ENCODE measurements around the gene ARHGAP12.

ARHGAP12 gene

DNA sequence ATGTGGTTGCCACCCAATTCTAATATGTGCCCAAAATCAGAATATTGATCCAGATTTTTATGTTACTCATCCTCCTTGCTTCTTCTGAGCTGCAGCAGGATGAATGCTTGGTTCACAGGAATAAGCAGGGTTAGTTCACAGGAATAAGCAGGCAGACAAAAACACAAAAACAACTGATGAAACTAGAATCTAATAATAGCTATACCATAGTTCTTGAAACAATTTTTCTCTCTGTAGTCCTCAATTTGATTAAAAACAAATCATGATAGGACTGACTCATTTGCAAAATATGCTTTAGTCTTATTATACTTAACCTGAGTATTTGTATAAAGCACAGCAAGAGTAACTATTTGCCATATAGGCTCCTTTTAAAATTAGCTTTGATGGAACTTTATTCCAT lies 24.4 kb upstream of the ARHGAP12 start:
- Histone ChIP-seq H3K4me3 (no peak overlapping the region), H3K27ac (no peak overlapping the region)

GRCh38 chr10:31952066-31952465 lies 23.4 kb upstream of the ARHGAP12 start:
- Histone ChIP-seq H3K27ac (no peak overlapping the region), H3K4me3 (no peak overlapping the region)

GRCh38 chr10:31949266-31949665 lies 20.6 kb upstream of the ARHGAP12 start:
- Histone ChIP-seq H3K27ac (no peak overlapping the region), H3K4me3 (no peak overlapping the region)

- no peak overlapping the region for H3K4me3 ChIP-seq
- peak overlapping the region in 9 of 21 experiments; percentile 5 to 61 (median 22) for H3K27ac ChIP-seq
Measured at GRCh38 chr10:31948021-31948420, 19.4 kb upstream of the ARHGAP12 start.

- H3K27ac ChIP-seq, result peak overlapping the region in 8 of 21 experiments; percentile 5 to 61 (median 21)
- H3K4me3 ChIP-seq, result no peak overlapping the region
Measured at GRCh38 chr10:31947144-31947926, 18.7 kb upstream of the ARHGAP12 start.

DNA sequence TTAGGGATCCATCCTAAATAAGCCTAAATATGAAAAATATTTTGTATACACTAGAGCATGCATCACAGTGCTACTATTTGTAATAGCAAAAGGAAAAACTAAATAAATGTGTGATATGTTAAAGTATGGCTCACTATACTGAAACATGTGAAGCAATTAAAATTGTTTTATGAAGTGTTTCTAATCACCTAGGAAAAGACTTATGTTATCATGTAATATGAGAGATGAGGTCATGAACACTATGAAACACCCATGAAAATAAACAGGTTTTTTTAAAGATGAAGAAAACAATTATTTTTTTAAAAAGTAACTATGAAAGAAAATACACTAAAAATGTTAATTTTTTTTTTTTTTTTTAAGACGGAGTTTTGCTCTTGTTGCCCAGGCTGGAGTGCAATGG lies 16.8 kb upstream of the ARHGAP12 start:
- peak overlapping the region in 1 of 21 experiments; percentile 27 for H3K27ac ChIP-seq

DNA sequence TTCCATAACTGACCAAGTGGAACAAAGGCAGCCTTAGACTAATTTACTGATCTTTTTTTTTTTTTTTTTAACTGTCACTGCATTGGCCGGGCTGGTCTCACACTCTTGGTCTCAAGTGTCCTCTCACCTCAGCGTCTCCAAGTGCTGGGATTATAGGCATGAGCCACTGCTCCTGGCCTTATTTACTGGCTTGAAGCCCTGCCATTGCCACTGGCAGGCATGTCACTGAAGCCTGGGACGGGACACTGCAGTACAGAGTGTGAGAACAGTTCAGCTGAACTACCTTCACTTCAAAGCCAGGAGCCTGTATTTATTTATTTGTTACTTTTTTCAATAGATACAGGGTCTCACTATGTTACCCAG lies 15.4 kb upstream of the ARHGAP12 start:
- H3K27ac ChIP-seq, result peak overlapping the region in 3 of 21 experiments; percentile 22 to 46 (median 27)
- H3K4me3 ChIP-seq, result no peak overlapping the region

More for the DNA sequence above, 16.8 kb upstream of the ARHGAP12 start:
- no peak overlapping the region for H3K4me3 ChIP-seq

GRCh38 chr10:31942892-31943291 lies 14.3 kb upstream of the ARHGAP12 start:
- Histone ChIP-seq H3K27ac (no peak overlapping the region), H3K4me3 (no peak overlapping the region)

GRCh38 chr10:31942435-31942834 lies 13.8 kb upstream of the ARHGAP12 start:
- no peak overlapping the region for H3K4me3 ChIP-seq
- no peak overlapping the region for H3K27ac ChIP-seq

GRCh38 chr10:31940839-31941653 lies 12.4 kb upstream of the ARHGAP12 start:
- Histone ChIP-seq H3K4me3 (no peak overlapping the region), H3K27ac (peak overlapping the region in 3 of 21 experiments; percentile 6 to 33 (median 26))

- Histone ChIP-seq H3K4me3 (no peak overlapping the region), H3K27ac (no peak overlapping the region)
Measured at GRCh38 chr10:31939797-31940708, 11.4 kb upstream of the ARHGAP12 start.

DNA sequence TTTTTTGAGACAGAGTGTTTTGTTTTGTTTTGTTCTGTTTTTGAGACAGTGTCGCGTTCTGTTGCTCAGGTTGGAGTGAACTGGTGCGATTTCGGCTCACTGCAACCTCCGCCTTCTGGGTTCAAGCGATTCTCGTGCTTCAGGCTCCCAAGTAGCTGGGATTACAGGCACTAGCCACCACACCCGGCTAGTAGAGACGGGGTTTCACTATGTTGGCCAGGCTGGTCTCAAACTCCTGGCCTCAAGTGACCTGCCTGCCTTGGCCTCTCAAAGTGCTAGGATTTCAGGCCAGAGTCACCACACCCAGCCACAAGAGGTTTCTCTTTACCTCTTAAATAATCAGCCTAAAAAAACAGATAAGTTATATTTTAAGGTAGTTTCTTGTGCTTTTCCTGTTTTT lies 8.7 kb upstream of the ARHGAP12 start:
- Histone ChIP-seq H3K4me3 (no peak overlapping the region), H3K27ac (peak overlapping the region in 4 of 21 experiments; percentile 13 to 64 (median 36))

- H3K4me3 ChIP-seq, result no peak overlapping the region
- peak overlapping the region in 4 of 21 experiments; percentile 13 to 64 (median 36) for H3K27ac ChIP-seq
Measured at GRCh38 chr10:31936933-31937332, 8.3 kb upstream of the ARHGAP12 start.

GRCh38 chr10:31936086-31936485 lies 7.5 kb upstream of the ARHGAP12 start:
- Histone ChIP-seq H3K4me3 (no peak overlapping the region), H3K27ac (no peak overlapping the region)

- H3K4me3 ChIP-seq, result no peak overlapping the region
Measured at GRCh38 chr10:31935678-31936077, 7.0 kb upstream of the ARHGAP12 start.

GRCh38 chr10:31932838-31933237 lies 4.2 kb upstream of the ARHGAP12 start:
- no peak overlapping the region for H3K27ac ChIP-seq
- H3K4me3 ChIP-seq, result no peak overlapping the region

More at GRCh38 chr10:31935678-31936077, 7.0 kb upstream of the ARHGAP12 start:
- no peak overlapping the region for H3K27ac ChIP-seq

GRCh38 chr10:31930856-31931255 lies 2.2 kb upstream of the ARHGAP12 start:
- Histone ChIP-seq H3K27ac (peak overlapping the region in 7 of 21 experiments; percentile 21 to 97 (median 90)), H3K4me3 (no peak overlapping the region)

GRCh38 chr10:31930023-31930751 lies 1.6 kb upstream of the ARHGAP12 start:
- Histone ChIP-seq H3K4me3 (peak overlapping the region; percentile 56 to 96 (median 77)), H3K27ac (peak overlapping the region in 20 of 21 experiments; percentile 53 to 97 (median 92))

Measured in skin epidermis (tissue), 12 donors.